Hippocampal formation (tissue), 2 donors: ENCODE measurements around the gene AASDHPPT.
A peak's percentile ranks its signal among the peaks of the same experiment; 100 is the strongest.
"Not testable (repeated sequence)": the region's sequence is repeated elsewhere in the genome, so short reads cannot be mapped to it uniquely, and the experiment has no call there.

ENCODE experiments used
- DNase-seq, 2 donors: peaks; one replicate each; lab custom pipeline; 2025; lab: John Stamatoyannopoulos, UW

AASDHPPT gene, protein sequence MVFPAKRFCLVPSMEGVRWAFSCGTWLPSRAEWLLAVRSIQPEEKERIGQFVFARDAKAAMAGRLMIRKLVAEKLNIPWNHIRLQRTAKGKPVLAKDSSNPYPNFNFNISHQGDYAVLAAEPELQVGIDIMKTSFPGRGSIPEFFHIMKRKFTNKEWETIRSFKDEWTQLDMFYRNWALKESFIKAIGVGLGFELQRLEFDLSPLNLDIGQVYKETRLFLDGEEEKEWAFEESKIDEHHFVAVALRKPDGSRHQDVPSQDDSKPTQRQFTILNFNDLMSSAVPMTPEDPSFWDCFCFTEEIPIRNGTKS

DNA sequence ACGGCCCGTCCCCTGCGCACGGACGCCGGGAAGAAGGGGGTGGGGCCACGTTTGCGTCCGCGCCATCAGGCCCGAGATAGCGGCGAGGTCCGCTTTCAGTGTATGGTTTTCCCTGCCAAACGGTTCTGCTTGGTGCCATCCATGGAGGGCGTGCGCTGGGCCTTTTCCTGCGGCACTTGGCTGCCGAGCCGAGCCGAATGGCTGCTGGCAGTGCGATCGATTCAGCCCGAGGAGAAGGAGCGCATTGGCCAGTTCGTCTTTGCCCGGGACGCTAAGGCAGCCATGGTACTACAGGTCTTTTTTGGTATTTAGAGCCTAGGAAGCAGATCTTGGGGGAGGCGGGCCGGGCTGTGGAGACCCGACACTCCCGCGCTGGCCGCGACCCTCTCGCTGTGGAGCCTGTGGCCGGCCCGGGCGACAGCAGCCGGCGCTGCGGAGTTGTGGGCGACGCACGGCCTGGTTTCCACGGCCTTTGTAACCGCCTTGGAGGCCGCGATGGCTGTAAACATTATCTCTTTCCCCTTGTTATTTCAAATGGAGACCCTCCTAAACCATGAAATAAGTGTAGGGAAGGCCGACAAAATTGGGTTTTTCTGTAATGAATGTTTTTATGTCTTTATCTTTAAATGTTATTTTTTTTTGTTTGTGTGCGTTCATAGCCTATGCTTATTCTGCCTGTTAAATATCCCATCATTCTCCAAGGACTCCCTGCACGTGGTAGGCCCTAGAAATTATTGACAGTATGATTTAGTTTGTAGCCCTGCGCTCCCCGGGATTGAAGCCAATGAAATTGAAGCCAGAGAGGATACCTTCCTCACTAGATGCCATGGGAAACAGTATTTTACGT lies at the start of gene AASDHPPT:
AASDHPPT (plus strand) TSS at position 54 of the 847 bp plus-strand sequence; CDS start at position 103, 49 bp downstream.
- peak in 1 of 2 donors; percentile 59 for DNase-seq

DNA sequence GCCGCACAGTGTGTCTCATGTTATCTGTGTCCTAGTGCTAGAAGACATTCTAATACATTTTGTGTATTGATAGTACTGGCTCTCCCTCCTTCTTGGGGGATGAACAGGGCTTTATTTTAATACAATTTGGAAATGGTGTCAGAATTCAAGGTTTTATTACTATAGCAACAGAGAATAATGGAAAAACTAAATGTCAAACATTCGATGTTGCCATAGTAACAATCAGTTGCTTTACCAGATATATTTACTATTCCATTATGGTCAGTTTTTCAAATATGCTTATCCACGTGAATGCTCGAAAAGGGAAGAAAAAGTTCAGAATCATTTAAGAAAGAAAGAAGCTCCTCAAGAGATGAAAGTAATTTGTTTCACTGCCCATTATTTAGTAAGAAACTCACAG lies 46.9 kb upstream of the AASDHPPT start:
- DNase-seq = no peak

DNA sequence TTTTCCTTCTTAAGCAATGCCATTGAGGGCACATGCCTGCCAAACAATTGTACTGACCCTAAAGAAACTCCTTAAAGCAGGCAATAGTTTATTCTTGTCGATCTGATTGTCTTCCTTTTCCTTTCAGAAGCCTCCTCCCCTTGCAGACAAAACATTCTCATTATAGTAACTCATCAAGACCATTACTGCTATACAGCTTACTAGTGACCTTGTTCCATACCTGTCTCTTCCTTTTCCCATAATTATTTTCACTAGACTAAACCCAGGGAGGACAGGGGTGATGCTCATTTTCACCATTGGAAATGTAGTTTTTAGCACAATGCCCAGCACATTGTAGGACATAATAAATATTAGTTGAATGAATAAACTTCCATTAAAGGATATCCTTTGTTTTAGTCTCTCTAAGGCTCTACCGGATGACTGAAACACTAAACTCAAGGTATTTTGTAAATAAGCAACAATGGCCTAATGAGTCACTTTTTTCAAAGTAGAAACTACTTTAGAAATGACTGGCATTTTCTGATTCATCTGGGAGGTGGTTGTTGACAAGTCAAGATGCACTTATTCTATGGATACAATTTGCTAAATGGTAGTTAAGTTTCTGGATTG lies 46.2 kb upstream of the AASDHPPT start:
- no peak for DNase-seq

DNA sequence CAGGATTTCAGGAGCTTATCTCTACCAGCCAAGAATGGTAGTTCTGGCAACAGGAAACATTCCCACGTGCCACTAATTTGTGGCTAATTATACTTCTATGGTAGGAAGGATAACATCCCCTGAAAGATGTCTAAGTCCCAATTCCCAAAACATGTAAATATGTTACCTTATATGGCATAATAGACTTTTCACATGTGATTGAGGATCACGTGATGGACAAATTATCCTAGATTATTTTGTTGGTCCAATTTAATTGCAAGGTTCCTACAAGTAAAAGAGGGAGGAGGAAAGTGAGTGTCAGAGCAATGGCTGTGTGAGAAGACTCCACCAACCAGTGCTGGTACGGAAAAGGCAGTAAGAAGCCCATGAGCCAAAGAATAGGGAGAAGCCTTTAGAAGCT lies 45.5 kb upstream of the AASDHPPT start:
- DNase-seq = no peak

DNA sequence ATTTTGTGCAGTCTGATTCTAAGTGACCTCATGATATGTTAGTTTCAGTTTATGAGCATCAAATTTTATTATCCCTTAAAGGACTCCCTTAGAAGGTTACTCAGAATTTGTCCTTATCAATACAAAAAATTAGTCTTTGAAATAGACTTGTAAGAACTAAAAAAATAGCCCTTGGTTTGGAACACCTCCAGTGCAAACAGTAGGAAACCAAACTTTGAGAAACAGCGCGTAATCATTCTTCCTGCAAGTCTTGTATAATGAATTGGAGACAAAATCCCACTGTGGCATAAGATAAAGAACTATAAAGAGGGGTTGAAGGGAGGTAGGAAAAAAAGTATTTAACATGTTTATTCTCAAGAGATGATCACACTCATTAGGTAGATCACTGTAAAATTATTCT lies 44.6 kb upstream of the AASDHPPT start:
- no peak for DNase-seq

DNA sequence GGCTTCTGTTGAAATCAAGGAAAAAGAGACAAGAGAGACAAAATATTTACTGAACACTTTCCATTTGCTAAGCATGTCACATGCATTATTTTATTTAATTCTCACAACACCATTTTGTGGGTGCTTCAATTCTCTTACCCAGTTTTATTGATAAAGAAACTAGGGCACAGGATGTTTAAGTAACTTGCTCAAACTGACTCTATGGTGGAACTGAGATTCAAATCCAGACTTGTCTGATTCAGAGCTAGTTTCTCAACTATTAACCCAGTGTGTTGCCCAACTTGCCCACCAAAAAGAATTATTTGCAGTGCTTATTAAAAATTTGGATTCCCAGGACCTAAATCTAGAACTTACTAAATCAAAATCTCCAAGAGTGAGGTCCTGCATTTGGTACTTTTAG lies 33.9 kb upstream of the AASDHPPT start:
- DNase-seq = no peak

DNA sequence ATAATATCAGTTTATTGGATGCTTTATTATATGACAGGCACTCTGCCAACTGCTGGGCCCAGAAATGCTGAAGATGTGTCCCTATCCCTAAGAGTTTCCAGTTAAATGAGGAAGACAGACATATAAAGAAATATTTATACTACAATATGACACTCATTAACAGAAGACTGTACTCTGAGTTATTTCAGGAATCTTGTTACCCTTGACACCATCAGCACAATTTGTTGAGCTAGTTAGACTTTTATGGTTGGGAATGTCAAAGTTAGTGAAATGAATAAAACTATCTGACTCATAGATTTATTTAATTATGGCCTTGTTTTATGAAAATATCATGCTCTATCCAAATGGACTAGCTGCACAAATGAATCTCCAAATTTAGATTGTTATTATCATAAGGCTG lies 29.8 kb upstream of the AASDHPPT start:
- DNase-seq = no peak

DNA sequence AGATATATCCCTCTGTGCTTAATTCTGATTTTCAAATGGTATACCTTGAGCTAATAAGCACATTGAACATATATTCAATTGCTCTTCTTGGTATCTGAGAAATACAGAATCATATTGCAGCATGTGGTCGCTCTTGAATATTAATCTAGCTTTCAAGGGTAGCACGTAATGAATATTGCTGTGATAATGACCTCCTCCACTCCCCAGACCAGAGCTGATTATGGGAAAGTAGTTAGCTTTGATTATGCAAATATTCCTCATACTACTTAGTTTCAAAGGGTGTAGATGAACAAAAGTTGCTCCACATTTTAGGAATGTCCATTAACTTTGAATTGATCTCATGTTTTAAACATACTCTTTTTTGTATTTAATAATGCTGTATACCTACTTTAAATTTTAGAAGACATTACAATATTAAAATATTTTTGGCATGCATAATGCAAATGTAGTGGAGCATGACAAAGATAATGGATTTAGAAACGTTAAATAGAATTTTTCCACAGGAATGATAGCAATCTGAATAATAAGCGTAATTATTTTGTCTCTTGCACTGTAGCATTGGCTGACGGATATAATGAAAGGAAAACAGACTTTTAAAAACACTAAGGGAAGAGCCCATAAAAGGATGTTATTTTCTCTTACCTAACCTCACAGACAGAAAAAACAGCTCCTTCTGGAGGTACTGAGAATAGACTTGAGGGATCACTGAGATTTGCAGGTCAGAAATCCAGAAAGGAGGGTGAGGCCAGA lies 27.6 kb upstream of the AASDHPPT start:
- no peak for DNase-seq

DNA sequence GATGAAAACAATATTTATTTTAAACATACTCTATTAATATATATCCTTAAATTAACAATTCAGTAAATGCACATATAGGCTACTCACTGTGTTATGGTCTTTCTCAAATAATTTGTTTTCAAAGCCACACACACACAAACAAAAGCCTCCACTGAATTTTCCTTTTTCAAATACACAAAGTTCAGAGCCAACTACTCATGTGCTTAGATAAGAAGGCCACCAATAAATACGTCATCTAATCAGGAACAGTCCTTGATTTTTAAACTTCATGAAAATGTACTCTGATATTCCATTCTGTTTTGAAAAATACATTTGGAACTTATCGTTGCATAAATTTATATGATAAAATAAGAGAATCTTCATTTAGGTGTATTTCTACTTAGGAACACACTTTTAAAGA lies 26.4 kb upstream of the AASDHPPT start:
- DNase-seq = no peak

DNA sequence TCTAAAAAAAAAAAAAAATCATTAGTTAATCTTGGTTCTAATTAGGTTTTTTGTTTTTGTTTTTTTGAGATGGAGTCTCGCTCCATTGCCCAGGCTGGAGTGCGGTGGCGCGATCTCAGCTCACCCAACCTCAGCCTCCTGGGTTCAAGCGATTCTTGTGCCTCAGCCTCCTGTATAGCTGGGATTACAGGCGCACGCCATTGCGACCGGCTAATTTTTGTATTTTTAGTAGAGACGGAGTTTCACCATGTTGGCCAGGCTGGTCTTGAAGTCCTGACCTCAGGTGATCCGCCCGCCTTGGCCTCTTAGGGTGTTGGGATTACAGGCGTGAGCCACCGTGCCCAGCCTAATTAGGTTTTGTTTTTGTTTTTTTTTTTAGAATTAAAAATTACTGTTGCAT lies 19.1 kb upstream of the AASDHPPT start:
- not testable (repeated sequence) for DNase-seq

DNA sequence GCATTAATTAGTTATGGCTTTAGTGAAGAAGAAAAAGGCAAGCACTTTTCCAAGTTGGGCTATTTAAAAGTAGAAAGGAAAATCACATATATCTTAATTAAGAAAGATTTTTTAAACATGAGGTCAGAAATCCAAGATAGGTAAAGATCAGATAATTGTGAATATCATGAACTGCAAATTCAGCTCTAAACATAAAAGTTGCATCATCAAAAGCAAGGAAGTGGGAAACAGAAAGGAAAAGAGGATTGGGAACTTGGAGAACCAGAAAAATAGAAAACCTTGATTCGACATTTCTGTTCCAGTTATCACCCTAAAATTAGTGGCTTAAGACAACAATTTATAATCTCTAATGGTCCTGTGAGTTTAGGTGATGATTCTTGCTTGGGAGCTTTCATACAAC lies 17.8 kb upstream of the AASDHPPT start:
- no peak for DNase-seq

DNA sequence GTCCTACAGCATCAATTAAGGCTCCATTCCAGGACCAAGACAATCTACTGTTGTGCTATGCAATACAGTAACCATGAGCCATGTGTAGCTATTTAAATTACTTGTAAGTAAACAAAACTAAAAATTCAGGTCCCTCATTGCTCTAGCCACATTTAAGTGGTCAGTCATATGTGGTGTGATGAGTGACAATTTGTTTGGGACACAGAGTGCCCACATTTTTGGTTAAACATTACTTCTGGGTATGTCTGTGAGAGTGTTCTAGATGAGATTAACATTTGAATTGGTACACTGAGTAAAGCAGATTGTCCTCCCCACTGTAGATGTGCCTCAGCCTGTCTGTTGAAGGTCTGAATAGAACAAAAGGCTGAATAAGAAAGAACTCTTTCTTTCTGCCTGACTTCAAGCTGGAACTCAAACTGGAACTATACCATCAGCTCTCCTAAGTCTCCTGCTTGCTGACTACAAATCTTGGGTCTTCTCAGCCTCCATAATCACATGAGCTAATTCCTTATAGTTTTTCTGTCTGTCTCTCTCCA lies 16.1 kb upstream of the AASDHPPT start:
- no peak for DNase-seq

DNA sequence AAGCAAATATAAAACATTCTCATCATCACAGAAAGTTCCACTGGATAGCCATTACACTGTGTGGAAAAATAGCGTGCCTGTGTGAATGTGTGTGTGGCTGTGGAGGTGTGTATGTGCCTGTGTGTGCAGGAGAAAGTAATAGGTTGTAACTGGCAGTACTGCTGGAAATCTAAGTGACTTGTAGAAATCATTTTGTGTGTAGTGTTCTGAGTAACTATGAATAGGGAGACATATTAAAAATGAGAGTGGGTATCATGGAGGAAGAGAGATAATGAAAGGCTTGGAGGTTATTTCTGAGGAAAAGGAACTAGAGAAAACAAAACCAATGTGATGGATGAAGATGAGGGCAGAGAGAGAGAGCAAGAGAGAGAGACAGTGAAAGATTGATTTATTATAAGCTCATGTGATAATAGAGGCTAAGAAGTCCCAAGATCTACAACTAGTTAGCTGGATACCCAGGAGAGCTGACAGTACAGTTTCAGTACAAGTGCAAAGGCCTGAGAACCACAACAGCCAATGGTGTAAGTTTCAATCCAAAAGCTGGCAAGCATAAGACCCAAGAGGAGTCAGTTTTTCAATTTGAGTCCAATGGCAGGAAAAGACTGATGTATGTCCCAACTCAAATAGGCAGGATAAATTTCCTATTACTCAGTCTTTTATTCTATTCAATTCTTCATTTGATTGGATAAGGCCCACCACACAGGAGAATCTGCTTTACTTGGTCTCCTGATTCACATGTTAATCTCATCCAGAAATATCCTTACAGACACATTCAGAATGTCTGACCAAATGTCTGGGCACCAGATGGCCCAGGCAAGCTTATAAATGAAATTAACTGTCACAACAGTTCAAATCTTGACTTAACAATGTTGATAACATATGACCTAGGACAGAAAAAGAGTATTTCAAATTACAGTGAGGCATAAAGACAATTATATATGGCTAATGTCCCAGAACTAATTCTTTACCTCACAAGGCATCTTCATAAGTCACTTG lies 15.2 kb upstream of the AASDHPPT start:
- DNase-seq = no peak

DNA sequence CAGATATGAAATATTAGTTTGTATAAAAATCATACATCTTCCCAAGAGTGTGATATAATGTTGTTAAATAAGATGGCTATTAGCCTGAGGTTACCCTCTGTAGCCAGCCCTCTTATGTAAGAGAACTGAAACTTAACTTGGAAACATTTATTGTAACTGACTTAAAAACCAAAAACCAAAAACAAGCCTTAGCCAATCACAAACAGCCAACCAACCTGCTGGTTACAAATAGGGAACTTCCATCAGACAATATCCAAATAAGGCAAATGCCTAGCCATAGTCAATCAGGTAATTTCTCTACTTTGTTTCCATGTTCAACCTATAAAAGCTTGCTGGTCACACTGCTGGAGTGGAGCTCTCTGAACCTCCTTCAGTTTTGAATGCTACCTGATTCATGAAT lies 14.5 kb upstream of the AASDHPPT start:
- DNase-seq = no peak

DNA sequence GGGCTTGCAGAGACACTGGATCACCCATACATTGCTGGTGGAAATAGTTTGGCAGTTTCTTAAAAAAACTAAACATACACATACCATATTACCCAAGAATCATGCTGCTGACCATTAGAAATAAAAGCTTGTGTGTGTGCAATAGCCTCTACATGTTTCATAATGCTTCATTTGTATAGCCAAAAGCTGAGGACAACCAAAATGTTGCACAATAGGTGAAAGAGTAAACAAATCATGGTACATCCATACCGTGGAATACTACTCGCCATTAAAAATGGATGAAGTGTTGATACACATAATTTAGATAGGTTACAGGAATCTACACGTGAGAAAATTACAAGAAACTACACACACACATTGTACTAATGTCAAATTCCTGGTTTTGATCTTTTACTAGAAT lies 6.9 kb upstream of the AASDHPPT start:
- no peak for DNase-seq

DNA sequence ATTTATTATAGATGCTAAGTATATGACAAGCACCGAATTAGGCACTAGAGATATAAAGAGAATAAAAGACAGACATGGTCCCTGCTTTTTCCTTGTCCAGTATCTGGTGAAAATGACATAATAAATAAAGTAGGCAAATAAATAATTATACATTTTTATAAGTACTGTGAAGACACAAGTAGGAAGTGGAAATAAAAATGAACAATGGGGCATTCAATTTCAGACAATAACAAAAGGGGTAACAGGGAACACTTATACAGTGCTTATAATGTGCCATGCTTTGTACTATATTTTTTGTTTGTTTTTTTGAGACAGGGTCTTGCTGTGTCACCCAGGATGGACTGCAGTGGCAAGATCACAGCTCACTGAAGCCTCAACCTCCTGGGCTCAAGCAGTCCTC lies 4.7 kb upstream of the AASDHPPT start:
- DNase-seq = no peak

DNA sequence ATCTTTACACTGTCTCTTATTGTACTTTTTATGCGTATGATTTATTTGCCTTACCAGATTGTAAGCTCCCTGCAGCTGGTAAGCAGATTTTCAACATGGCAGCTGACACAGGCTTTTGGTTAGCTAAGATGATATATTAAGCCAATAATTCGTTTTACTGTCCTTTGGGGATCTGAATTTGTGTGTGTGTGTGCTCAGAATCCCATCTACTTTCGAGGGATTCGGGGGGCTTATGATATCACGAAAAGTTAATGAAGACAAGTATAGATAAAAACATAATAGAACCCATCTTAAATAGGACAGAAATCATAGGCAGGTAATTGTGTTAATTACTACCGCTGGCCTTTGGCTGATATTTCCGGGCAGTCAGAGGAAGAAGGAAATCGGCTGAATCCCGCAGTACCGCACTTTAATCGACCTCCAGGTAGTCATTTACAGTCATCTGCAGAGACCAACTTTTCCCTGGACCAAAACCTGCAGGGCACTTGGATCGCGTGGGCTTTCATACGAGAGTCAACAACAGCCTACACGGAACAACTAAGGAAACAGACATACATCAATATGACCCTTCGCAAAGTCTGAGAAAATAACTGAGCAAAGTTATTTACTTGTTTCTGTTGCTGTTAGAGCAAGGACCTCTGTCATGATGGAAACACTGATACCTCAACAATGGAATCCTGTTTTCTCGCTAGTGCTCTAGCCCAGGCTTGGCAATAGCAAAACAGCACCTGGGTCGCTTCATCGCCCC lies 1.1 kb upstream of the AASDHPPT start:
- no peak for DNase-seq

DNA sequence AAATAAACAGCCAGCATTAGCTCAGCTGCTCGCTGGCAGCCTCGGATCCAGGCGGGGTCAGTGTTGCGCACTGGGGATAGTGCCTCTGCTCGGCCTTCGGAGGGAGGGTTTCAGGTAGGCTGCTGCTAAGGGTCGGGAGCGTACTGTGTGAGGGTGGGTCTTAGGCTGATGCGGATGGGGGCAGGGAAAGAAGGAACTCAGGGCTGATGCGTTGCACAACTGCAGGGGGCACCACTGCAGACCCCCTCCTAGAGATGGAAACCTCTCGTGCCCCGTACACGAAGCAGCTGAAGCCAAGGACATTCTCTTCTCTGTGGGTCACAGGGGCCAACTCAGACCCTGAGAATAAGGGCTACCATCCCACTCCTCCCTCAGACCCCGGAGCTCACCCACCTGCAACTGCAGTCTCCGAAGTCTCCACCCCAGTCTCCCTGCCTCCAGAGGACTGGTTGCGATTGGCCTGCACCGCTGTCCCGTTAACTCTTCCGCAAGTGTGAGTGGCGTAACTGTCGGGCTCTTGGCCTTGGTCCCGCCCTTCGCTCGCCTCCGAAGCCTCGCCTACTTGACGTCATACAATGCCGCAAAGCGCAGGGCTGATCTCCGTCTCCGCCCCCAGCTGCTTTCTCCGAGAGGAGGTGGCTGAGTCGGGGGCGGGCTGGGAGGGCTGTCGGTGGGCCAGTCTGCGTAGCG lies 398 bp upstream of the AASDHPPT start, which contains the start of gene KBTBD3:
KBTBD3 (minus strand) TSS at position 429 of the 690 bp plus-strand sequence. CDS start 18,250 bp downstream, outside the sequence.
- DNase-seq = peak; percentile 99 to 100

DNA sequence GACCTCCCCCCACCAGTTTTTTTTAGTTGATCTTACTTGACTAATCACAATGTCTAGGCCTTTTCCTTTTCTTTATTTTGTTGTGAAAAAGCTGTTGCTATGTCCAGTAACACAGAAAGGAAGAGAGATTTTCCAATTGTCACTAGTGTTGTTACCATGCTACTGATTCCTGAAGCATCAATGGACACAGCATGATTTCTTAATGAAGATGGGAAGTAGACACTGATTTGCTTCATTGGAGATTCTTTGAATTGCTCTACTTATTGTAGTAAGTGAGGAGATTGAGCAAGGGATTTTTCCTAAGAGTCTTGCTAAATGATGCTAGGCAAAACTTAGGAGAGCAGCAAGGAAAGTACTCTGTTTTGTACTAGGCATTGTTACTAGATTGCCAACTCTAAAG lies 4.6 kb downstream of the AASDHPPT start:
- no peak for DNase-seq
